Prostate gland (tissue), 2 donors: ENCODE measurements around the gene PHIP.

Experiments used
- POLR2A ChIP-seq: fragments of 450-650 bp; IDR thresholded peaks from one replicate; pipeline ENCODE4 v1.6.1; 2016; ENCODE audit warnings: antibody characterized with exemption, mild to moderate bottlenecking
- TF ChIP-seq, protein P1 (sequence below), 4 experiments: fragments of 200-600 bp in 2 of 4; fragments of 450-650 bp in 2 of 4; sonication (generic) in 2 of 4; IDR thresholded peaks; 1 replicate in 3 of 4; 2 replicates in 1 of 4; pipeline ENCODE4 v1.5.1; 2016 to 2019; ENCODE audit warnings: antibody characterized with exemption in 4 of 4, mild to moderate bottlenecking in 2 of 4, moderate library complexity in 2 of 4

DNA sequence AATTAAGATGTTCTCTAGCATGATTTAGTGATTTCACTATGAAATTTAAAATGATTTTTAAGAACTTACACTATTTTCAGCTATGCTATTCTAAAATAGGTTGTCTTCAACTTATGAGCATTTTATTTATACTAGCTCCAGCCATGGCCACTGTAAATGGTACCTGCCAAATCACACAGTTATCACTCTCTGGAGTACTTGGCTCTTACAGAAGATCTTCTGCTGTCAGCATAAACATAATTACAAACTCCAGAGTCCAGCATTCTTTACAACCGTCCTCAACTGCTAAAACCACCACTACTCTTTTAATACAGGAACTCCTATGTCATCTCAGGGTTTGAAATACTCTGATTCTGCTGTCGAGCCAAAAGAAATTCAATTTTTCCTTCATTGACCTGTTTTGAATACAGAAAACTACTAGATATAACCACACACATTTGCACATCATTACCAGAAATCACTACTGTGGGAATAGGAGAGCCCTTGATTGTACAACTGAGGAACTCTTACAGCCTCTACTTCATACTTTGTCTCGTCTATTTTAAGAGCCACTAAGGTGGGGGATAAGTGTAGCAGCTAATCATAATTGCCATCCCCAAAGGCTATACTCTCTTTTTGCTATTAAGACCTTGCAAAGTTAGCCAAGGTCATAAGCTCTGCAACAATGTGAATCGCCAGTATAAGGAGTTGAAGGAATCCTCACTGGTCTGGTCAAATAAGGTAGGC is 93.7 kb downstream of the PHIP start:
- TF ChIP-seq, protein P1, sequence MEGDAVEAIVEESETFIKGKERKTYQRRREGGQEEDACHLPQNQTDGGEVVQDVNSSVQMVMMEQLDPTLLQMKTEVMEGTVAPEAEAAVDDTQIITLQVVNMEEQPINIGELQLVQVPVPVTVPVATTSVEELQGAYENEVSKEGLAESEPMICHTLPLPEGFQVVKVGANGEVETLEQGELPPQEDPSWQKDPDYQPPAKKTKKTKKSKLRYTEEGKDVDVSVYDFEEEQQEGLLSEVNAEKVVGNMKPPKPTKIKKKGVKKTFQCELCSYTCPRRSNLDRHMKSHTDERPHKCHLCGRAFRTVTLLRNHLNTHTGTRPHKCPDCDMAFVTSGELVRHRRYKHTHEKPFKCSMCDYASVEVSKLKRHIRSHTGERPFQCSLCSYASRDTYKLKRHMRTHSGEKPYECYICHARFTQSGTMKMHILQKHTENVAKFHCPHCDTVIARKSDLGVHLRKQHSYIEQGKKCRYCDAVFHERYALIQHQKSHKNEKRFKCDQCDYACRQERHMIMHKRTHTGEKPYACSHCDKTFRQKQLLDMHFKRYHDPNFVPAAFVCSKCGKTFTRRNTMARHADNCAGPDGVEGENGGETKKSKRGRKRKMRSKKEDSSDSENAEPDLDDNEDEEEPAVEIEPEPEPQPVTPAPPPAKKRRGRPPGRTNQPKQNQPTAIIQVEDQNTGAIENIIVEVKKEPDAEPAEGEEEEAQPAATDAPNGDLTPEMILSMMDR (IDR thresholded peaks at IDR 0.05), result no peak
- TF ChIP-seq POLR2A, result no peak
